IMR-90 (cell line): ENCODE data around the gene HOMEZ. TPM values are rescaled to one million over a fixed set of nuclear protein-coding genes. Genes with fewer than 3 reads are reported as not detected.

Source experiments
- BHLHE40 ChIP-seq: fragments of 150-350 bp; IDR thresholded peaks from 2 replicates; pipeline ENCODE4 v1.6.1; 2016; ENCODE audit warnings: mild to moderate bottlenecking, low read depth, low read length
- FOS ChIP-seq: fragments of 150-350 bp; IDR thresholded peaks from 2 replicates; pipeline ENCODE4 v1.6.1; 2016; ENCODE audit warnings: low read depth, low read length
- MAZ ChIP-seq: IDR thresholded peaks from 2 replicates; pipeline ENCODE4 v1.6.1; 2012; ENCODE audit warnings: low read depth, mild to moderate bottlenecking, low read length, improper control_type of control experiment, moderate library complexity, borderline replicate concordance
- RCOR1 ChIP-seq: IDR thresholded peaks from 2 replicates; pipeline ENCODE4 v1.6.1; 2012; ENCODE audit warnings: mild to moderate bottlenecking, low read length, improper control_type of control experiment; ENCODE audit not compliant: insufficient replicate concordance
- polyA plus RNA-seq, 3 experiments: library from polyadenylated mRNA; depleted of rRNA; stranded (reverse); fragments of >200 nt; gene quantifications; 2 replicates each; pipeline ENCODE4 v1.2.3, GENCODE V29; 2012; ENCODE audit warnings: low replicate concordance in 1 of 3
- total RNA-seq: library from RNA; depleted of rRNA; stranded (reverse); fragments of >200 nt; gene quantifications from 2 replicates; pipeline ENCODE4 v1.2.3, GENCODE V29; 2012

HOMEZ gene
- total and polyA plus RNA-seq, 2 of the 4 experiments (the other 2 are of a cell fraction): 7.7 to 9.7 TPM

- TF ChIP-seq BHLHE40 (0 out of 2 replicates have a peak, but pooled peaks have one; percentile 12), MAZ (no peak), RCOR1 (no peak), FOS (peak; percentile 85; the same call in 1 of the 2 replicates)
Measured at GRCh38 chr14:23320584-23321571, 34.9 kb upstream of the HOMEZ start, which contains the start of gene PABPN1 (continued).
